Smooth muscle cell of the brain vasculature (primary cell): ENCODE measurements around the gene LRRC18.

Experiments used
- DNase-seq: peaks from one replicate; pipeline ENCODE4 v3.0.0-alpha.2; 2012; ENCODE audit warnings: low read depth, low spot score

LRRC18 gene

DNA sequence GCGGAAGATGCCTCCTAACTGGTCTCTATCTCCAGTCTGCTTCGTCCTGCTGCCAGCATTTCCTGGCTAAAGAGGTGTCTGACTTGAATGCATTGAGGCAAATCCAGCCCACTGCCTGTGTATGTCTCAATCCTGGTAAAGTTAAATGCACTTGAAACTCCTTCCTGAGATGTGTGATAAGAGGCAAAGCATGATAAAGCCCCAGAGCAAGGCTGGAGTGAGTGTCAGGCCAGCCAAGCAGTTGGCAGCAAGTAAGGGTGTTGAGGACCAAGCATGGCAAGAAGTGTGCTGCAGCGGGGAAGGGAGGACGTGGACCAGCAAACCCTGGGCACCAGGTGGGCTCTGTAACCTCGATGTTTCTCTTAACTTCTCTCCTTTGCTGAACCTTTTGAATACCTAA, 29.1 kb downstream of the LRRC18 start:
- no peak for DNase-seq

DNA sequence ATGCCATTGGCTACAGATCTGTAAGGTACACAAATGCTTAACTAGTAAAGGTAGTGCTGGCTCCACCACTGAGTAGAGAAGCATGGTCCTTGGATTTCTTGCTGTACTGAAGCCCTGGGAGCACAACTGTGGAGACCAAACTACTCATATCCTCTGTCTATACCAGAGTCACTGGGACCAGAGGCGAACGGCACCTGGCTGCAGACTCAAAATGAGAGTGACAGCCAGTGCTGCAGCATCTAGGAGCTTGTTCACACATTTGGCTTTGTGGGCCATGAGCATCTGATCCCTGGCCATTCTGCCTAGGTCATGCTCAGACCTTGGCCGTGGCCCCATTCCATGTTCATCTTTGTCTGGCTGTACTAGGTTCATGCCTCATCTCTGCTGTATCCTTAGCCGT, 31.9 kb downstream of the LRRC18 start:
- no peak for DNase-seq

- no peak for DNase-seq
These were observed 32.8 kb downstream of the LRRC18 start for GRCh38 chr10:48906841-48907240.

GRCh38 chr10:48905311-48905710, 34.3 kb downstream of the LRRC18 start:
- no peak for DNase-seq

DNA sequence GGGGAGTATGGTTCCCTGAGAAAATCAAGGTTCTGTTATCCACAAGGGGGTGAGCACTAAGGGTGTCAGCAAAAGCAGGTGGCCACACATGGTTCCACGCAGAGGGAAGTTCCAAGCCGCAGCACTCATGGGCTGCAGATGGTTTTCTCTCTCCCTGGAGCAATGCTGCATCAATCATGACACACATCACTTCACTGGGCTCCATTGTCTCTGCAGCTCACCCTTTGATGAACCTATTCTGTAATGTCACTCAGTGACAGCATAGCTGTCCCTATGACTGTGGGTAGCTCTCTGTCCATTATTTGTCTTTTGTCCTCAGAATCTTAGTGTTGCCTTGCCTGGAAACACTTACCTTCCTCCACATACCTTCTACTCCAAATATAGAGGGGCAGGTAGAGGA, 34.8 kb downstream of the LRRC18 start:
- DNase-seq, result no peak

GRCh38 chr10:48903151-48903550, 36.5 kb downstream of the LRRC18 start:
- DNase-seq, result no peak

- DNase-seq, result no peak
These were observed 37.5 kb downstream of the LRRC18 start for GRCh38 chr10:48902096-48902495.

- no peak for DNase-seq
These were observed 38.3 kb downstream of the LRRC18 start for GRCh38 chr10:48901319-48901718.

DNA sequence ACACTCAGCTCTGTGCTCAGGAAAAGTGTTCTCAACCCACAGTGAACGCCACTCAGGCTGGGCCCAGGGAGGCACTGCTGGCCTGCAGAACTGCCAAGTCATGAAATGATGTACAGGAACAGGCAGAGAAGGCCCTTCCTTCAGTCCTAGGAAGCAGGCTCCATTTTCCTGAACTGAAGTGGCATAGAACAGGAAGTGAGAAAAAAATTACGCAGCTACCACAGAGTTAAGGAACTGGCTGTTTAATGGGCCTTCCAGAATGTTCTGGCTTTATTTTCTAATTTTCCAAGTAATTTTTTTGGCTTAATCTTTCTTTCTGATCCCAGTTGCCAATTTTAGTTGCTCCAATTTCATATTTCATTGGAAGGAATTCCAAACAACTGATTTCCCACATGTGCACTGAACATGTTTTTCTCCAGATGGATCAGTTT, 39.3 kb downstream of the LRRC18 start:
- DNase-seq, result no peak

DNA sequence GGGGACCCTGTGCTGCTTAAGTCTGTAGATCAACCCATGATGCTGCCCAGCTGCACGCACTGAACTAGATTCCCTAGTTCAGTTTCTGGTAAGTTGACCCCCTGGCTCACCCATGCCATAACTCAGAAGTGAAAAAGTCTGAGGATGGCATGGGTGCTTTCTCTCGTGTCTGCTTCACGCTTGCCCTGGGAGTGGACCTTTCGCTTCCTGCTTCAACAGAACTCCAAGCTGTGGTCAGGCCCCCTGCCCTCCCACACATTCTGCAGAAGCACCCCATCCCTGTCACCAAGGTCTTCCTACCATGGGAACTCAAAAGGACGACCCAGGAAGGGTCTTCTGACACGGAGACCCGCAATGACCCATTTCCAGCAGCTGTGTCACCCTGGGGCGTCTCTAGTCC, 39.9 kb downstream of the LRRC18 start:
- DNase-seq, result no peak

- DNase-seq, result no peak
These were observed 41.2 kb downstream of the LRRC18 start for GRCh38 chr10:48898426-48898825.

- no peak for DNase-seq
These were observed 42.2 kb downstream of the LRRC18 start for GRCh38 chr10:48897441-48897790.

GRCh38 chr10:48896756-48897440, 42.7 kb downstream of the LRRC18 start:
- DNase-seq, result no peak

GRCh38 chr10:48895803-48896195, 43.8 kb downstream of the LRRC18 start:
- DNase-seq, result no peak

- no peak for DNase-seq
These were observed 44.5 kb downstream of the LRRC18 start for GRCh38 chr10:48894911-48895802.

DNA sequence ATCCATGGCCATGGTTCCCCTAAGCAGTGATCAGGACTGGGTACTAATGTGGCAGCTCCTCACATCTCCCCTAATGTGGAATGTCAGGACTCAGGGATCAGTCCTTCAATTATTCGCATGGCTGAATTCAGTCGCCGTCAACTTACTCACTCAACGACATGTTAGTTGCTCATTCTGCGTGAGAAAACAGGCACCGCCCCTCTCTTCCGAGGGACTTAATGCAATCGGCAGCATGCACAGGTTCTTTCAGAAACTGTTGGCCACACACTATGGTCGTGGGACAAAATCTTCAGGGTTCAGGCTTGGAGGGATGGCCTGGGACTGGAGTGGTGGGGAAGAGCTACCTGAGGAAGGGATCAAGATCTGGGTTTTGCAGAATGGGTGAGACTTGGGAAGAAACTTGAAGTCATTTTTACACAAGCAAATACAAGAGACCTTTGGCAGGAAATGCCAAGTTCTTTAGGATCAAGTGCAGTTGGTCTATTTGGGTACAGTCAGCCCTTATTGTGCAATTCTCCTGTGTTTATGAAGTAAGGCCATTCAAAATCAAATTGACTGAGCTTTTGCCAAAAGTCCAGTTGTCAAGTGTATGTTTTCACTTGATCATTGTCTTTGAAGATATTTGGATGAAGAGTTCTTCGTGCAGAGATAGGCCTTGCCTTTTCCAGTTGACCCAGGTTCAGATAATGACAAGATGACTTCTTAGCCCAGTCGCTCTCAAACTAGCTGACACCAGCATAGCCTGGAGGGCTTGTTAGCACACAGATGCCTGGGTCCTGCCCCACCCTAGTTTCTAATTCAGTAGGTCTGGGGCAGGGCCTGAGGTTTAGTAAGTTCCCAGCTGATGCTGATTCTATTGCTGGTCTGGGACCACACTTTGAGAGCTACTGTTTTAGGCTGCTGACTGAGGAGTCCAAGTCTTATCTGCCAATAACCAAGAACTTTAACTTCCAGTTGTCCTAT, 48.5 kb downstream of the LRRC18 start:
- no peak for DNase-seq

DNA sequence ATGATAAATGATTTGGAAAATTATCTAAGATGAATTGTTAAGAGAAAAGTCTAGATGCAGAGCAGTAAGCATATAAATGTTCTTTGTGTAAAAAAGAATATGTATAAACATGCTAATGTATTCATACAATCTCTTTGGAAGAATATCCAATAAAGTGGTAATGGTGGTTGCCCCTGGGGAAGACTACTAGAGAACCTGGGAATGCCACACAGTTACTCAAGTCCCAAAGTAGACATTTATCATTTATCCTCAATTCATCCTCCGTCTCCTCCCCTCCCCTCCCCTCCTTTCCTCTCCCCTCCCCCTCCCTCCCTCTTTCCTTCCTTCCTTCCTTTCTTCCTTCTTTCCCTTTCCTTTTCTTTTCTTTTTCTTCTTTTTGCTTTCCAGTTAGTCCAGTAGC, 51.7 kb downstream of the LRRC18 start:
- DNase-seq, result no peak

- peak; percentile 3 for DNase-seq
These were observed 54.3 kb downstream of the LRRC18 start for GRCh38 chr10:48885376-48885775.

DNA sequence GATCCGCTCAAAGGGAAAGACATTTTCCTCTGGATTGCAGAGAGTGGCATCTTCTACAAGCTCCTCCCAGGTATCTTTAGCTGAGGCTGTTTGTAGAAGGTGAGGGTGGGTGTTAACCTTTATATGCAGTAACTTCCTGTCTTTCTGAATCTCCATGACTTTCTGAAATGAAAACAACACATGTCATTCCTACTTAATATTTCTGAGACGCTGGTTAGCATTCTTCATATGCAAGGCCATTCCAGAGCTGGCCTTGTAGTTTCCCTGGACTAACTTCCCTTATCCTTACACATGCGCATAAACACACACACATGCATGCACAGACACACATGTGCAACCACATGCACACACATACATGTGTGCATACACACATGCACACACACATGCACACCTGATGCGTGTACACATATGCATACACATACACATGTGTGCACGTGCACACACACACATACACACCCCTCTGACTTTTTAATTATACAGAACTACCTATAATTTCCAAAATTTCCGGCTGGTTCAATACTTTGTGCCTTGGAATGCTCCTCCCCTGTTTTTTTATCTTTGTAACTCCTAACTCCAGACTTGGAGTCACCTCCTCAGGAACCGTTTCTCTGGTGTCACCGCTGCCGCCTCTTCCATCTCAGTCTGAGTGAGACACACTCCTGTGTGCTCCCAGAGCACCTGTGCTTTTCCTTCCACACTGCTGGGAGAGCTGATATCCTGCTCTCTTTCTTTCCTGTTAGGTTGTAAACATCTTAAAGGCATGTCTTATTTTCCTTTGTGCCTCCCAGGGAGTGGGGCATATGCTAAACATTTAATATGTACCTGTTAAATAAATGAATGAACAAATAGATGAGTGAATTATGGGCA, 55.2 kb downstream of the LRRC18 start:
- no peak for DNase-seq

DNA sequence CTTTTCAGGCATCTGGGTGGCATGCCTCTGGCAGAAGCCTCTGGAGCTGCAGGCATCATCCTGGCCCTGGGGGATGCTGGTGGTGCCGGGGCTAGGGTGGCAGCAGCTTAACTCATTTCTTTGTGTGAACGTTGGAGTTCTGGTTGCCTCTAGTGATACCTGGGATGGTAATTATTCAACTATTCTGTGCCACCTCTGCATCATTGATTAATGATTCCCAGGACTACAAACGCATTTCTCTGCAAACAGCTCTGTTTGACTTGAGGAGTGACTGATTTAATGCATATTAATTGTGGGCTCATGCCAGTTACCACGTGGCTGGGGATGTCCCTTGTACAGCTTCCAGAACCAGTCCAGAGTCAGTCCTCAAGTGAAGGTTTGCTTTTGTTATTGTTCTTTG, 55.9 kb downstream of the LRRC18 start:
- DNase-seq, result no peak

- no peak for DNase-seq
These were observed 56.8 kb downstream of the LRRC18 start for GRCh38 chr10:48882881-48883280.
